Kidney glomerular epithelial cell (primary cell): ENCODE measurements around the gene FAM20C.

ENCODE experiments used
- DNase-seq: peaks from one replicate; lab custom pipeline; 2025; lab: John Stamatoyannopoulos, UW

Gene FAM20C

GRCh38 chr7:245574-246295 is 53.4 kb downstream of the FAM20C start:
- no peak for DNase-seq

DNA sequence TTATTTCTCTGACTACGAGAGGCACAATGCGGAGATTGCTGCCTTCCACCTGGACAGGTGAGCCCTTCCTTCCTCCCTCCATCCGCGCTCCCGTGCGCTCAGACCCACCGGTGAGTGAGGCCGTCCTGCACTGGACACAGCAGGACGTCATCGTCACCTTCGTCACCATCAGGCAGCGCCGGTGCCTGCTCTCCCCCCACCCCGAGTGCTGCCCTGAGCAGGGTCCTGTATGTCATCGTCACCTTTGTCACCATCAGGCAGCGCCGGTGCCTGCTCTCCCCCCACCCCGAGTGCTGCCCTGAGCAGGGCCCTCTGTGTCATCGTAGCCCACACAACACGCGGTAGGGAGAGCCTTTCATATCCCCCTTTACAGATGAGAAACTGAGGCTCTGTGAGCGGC is 54.1 kb downstream of the FAM20C start:
- DNase-seq = no peak

DNA sequence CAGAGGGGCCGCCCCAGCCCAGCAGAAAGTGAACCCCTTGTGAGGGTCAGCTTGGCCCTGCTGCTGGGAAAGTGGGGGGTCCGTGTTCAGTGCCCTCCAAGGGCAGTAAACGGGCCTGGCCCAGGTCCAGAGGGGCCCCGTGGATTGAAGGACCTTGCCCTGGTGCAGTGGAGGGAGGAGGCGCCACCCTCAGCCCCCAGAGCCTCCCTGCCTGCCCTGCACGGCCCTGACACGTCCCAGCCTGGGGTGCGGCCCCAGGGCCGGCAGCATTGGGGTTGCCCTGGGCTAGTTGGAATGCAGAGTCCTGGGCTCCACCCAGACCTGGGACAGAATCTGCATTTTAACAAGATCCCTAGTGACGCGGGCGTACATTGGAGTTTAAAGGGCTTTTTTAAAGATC is 54.8 kb downstream of the FAM20C start:
- DNase-seq = no peak

DNA sequence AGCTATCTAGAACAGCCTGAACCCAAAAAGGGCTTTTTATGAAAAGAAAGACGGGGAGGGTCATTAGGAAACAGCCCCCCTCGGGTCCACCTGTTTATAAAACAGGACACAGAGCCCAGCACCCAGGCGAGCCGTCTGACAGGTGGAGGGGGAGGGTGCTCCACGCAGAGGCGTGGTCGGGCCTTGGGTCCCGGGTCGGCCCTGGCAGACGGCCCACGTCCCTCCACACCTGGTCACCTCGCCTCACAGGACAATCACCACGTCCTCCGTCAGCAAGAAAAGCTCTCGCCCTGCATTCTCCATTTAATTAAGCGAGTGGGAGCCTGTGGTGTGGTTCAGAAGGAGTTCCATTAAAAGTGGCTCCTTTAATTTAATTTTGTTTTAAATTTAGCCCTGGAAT is 55.3 kb downstream of the FAM20C start:
- DNase-seq = no peak

GRCh38 chr7:248732-249435 is 56.5 kb downstream of the FAM20C start:
- DNase-seq = no peak

DNA sequence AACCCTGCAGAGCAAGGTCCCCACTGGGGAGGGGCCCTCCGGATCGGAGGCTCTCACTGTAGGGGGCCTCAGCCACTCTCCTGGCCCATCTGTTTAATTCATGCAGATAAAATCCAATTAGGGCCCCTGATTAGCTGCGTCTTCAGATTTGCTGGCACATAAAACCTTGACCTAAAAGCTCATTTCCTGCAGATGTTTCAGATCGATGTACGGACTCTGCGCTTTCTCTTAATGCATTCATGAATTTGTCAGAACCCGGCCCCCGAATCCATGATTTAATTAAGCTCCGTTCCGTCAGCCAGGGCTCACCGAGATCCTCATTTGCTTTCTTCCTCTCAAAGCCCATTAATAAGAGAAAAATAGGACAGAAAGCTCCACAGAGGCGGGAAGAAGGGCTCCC is 57.6 kb downstream of the FAM20C start:
- DNase-seq = no peak

GRCh38 chr7:250523-250922 is 58.2 kb downstream of the FAM20C start:
- no peak for DNase-seq

GRCh38 chr7:251005-251404 is 58.6 kb downstream of the FAM20C start:
- DNase-seq = no peak

- no peak for DNase-seq
Measured at GRCh38 chr7:251446-252175, 59.2 kb downstream of the FAM20C start.

DNA sequence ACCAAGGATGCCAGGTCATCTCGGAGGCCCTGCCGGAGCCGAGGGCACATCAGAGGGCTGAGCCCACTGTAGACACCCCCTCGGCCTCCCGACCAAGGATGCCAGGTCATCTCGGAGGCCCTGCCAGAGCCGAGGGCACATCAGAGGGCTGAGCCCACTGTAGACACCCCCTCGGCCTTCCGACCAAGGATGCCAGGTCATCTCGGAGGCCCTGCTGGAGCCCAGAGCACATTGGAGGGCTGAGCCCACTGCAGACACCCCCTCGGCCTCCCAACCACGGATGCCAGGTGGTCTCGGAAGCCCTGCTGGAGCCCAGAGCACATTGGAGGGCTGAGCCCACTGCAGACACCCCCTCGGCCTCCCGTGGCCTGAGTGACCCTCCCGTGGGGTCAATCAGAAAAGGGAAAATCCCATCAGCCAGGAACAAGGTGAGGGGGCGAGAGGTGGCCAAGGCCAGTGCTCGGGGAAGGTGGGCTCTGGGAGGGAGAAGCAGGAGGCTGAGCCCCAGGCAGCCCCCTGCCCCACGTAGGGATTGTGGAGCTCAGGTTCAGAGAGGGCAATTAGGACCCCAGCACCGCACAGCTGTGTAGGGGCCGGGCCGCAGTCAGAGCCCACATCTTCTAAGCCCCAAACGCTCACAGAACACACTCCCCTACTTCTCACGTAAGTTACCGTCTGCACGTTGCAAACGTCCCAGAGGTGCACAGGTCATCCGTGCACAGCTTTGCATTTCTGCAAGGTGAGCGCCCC is 60.0 kb downstream of the FAM20C start:
- no peak for DNase-seq

DNA sequence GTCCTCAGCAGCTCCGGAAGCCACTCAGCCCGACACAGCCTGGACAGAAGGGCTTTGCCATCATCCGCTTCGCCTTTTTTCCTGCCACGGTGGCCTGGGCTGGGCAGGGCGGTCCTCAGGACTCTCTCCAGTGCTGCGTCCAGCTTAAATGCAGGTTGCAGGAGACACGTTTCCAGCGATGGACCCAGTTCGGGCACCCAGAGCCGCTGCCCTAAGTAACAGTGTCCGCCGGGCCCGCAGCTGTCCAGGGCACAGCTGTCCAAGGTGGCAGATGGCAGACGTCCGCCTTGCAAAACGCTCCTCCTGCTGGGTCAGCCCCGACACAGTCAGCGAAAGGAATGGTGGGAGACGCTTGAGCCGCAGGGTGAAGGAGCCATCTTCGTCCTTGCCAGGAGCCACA is 60.6 kb downstream of the FAM20C start:
- no peak for DNase-seq

DNA sequence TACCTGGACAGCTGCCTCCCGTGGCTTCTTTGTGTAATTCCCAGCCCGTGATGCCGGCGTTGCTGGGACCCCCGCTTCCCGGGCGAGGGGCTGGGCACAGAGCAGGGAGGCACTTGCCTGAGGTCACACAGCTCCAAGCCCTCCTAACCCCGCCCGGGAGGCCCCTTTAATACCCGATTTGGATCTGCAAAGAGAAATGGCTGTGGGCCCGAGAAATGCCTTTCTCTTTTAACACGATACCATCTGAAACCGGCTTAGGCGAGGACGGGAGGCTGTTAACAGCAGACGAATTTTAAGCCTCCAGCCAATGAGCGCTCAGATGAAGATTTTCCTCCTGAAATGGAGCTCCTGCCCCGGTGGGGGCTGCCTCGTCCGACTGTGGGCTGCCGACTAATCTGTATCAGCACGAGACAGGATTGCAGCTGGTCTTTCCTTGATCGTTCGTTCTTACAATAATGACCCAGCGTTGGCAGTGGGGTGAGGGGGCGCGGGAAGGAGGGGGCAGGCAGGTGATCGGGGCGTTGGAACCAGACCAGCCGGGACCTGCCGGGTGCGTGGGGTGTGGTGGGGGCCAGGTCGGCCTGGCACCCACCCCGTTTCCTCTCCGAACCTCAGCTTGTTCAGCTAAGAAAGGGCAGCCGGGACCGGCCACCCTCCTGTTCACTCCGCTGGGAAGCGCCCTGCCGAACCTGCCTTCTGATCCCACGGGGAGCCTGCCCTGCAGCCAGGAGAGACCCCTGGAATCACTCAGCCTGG is 61.4 kb downstream of the FAM20C start:
- DNase-seq = no peak

- DNase-seq = no peak
Measured at GRCh38 chr7:254337-255037, 62.1 kb downstream of the FAM20C start.

DNA sequence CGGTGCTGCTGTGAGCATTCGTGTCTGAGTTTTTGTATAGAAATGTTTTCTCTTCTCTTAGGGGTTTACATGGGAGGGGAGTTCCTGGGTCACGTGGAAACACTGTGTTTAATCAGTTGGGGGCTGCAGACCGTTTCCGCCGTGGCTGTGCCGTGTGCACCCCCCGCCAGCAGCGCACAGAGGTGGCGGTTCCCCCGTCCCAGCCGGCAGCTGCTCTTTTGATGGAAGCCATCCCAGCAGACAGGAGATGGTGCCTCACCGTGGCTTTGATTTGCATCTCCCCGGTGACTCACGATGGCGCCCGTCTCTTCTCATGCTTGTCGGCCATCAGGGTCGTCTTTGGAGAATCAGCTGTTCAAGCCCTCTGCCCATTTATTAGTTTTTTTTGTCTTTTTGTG is 62.7 kb downstream of the FAM20C start:
- DNase-seq = no peak

DNA sequence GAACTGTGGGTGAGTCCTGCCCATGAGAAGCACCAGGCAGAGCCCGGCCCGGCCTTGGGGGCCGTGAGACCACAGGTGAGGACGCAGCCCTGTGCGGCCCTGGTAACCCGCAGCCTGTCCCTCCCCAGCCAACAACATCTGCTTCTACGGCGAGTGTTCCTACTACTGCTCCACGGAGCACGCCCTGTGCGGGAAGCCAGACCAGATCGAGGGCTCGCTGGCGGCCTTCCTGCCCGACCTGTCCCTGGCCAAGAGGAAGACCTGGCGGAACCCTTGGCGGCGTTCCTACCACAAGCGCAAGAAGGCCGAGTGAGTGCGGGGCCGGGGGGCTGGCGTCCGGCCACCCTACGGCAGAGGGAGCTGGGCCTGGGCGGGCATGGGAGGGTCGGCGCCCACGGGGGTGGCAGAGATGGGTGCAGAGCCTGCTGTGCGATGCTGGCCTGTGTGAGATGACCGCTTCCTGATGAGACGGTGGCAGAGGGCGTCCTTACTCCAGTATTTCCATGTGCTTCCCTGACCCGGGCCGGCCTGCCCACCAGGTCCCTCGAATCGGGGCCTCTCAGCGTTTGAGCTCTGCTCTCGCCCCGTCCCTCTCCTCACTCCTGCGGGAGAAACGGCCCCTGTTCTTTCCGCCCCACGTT is 63.5 kb downstream of the FAM20C start:
- DNase-seq = no peak

DNA sequence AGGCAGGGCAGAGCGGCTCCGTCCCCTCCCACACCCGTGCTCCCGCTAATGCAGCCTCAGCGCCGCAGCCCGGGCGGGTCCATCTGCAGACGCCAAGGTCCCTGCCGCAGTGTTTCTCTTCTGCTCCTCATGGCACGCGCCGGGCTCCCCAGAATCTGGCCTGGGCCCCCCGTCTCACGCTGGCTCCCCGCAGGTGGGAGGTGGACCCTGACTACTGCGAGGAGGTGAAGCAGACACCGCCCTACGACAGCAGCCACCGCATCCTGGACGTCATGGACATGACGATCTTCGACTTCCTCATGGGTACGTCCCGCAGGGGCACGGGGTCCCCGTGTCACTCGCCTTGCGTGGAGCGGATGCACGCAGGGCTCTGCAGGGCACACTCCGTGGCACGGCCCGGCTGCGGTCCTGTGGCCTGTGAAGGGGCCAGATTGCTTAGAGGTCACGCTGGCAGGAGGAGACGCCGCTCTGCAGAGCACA is 64.1 kb downstream of the FAM20C start:
- DNase-seq = no peak

DNA sequence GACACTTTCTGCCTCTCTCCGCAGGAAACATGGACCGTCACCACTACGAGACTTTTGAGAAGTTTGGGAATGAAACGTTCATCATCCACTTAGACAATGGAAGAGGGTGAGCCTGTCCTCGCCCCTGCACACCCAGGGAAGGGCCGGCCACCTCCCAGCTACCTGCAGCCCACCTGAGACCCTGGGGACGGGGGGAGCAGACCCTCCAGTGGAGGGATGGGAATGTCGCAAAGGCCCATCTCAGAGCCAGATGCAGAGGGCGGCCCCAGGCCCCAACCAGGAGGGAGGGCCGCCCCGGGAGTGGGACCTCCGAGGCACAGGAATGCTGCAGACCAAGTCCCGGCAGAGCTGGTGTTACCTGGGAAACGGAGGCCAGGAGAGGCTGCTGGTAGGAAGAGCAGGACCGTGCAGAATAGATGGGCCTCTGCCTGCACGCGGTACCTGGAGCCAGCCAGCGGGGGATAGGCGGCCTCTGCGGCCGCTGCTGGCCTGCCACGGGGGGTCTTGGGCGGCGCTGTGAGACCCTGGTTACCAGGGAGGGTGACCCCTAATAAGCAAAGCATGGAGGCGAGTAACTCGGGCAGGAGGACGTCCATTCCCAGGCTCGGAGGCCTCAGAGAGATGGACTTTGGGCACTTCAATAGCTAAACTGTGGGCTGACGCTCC is 64.7 kb downstream of the FAM20C start:
- DNase-seq = no peak

- no peak for DNase-seq
Measured at GRCh38 chr7:257647-257992, 65.2 kb downstream of the FAM20C start.

- no peak for DNase-seq
Measured at GRCh38 chr7:258476-259190, 66.3 kb downstream of the FAM20C start.
